HUDEP-2 (cell line): ENCODE measurements around the gene ZNF230.
A peak's percentile ranks its signal among the peaks of the same experiment; 100 is the strongest.

Experiments used
- DNase-seq, 76 experiments: peaks; one replicate each; lab custom pipeline; 2025; ENCODE audit not compliant: unreplicated experiment in 76 of 76; lab: John Stamatoyannopoulos, UW

ZNF230 gene

DNA sequence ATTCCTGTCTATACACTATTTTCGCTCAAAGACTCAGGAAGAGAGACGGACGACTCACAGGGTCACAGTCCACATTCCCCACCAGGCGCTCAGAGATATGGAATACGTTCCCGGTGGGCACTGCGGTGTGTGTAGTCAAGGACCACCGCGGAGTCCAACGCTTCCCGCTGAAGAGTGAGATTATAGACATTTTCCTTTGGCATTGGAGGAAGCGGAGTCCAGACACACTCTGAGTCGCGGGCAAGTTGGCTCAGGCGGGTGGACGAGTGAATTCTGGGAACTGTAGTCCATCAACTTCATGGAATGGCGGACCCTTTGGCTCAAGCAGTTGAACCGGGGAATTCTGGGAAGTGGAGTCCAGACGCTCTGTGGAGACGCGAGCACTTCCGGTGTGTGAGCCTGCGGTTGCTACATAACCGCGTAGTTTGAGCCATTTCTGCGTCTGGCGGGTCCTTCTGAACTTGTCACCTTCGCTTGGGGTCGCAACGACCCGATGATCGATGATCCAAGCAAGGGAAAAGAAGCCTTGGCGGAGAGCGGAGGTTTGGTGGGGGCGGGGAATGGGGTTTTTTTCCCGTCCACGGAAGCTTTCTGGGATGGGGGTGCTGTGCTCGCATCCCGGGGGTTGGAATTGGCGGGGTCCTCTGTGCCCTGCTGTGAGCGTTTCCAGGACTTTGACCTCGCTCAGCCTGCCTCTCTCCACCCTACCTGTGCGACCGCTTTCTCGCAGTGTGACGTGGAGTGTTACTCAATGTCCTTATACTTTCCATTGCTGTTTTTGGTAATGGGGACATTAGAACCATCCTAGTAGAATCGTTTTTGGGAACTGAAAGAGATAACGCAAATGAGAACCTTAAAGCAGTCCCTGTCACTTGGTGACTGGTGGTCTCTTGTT, at the start of gene ZNF230:
ZNF230 (plus strand) TSS at position 392 of the 895 bp plus-strand sequence. CDS start 4,122 bp downstream, outside the sequence.
- peak in 75 of 76 experiments; percentile 32 to 97 (median 90) for DNase-seq

DNA sequence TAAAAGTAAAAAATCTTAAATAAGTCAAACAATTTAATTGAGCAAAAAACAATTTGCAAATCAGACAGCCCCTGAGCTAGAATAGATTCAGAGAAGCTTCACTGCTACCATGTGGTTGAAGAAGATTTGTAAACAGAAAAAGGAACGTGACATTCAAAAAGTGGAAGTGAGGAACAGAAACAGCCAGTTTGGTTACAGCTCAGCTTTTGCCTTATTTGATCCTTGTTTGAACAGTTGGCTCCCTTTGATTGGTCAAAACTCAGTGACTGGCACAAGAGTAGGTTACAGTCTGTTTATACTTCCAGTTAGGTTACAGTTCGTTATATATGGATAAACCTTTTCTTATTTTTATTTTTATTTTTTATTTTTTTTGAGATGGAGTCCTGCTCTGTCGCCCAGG, 45.9 kb upstream of the ZNF230 start:
- no peak for DNase-seq

DNA sequence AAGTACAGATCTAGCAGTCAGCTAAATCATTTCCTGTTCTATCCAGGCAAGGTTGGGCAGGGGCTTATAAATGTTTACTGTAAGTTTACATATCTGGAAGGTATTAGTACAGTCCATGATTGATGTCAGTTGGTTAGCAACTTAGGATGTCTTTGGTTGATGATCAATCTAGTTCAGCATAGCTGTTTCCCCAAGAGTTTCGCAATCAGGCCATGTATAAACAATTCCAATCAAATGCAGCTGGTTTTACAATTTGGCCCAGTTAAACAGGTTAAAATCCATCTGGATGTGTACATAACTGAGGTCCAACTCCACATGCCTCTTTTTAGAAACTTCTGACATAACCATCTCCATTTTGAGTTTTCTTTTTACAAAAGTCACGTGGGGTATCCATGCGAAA, 44.9 kb upstream of the ZNF230 start:
- DNase-seq, result no peak

DNA sequence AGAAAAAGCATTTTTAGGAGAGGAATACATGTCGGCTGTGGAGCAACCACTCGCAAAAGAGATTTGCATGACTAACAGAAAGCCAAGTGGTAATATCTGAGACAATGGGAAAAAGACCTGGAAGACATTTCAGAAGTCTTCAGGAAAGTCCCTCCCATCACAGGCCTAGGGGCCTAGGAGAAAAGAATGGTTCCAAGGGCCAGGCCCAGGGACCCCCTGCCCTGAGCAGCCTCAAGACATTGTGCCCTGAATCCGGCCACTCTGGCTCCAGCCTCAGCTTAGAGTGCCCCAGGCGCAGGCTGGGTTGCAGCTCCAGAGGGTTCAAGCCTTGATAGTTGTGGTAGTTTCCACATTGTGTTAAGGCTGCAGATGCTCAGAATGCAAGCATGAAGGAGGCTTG, 42.3 kb upstream of the ZNF230 start:
- DNase-seq, result no peak

DNA sequence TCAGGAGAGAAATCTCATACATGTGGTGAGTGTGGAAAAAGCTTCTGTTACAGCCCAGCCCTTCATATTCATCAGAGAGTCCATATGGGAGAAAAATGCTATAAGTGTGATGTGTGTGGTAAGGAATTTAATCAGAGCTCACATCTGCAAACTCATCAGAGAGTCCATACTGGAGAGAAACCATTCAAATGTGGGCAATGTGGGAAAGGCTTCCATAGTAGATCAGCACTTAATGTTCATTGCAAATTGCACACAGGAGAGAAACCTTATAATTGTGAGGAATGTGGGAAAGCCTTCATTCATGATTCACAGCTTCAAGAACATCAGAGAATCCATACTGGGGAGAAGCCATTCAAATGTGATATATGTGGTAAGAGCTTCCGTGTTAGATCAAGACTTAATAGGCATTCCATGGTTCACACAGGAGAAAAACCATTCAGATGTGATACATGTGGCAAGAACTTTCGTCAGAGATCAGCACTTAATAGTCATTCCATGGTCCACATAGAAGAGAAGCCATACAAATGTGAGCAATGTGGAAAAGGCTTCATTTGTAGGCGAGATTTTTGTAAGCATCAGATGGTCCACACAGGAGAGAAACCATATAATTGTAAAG, 36.6 kb upstream of the ZNF230 start:
- no peak for DNase-seq

GRCh38 chr19:43976732-43977131, 26.0 kb upstream of the ZNF230 start:
- no peak for DNase-seq

GRCh38 chr19:43983544-43983911, 19.2 kb upstream of the ZNF230 start:
- DNase-seq, result no peak

- peak in 75 of 76 experiments; percentile 48 to 94 (median 83) for DNase-seq
Measured at GRCh38 chr19:43983912-43984686, 18.7 kb upstream of the ZNF230 start, which contains the start of gene ZNF155. Gene ZNF155, plus strand, starts transcription at chr19:43984188. Its CDS starts 4,356 bp downstream, at chr19:43988544.

DNA sequence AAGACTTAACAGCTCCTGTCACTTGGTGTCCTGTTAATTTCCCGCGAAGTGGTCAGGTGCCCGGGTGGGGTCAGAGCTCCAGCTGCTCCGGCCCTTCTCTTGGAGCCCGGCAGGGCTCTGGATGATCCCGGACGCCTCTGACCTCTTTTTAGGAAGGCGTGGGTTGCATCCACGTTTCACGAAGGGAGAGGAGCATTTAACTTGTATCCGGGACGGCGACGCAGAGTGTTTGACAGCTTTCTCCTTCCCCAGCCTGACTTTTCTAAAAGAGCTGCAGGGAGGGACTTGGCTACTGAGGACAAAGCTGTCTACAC, 18.1 kb upstream of the ZNF230 start:
- DNase-seq, result peak in 12 of 76 experiments; percentile 8 to 61 (median 29)

- no peak for DNase-seq
Measured at GRCh38 chr19:43997631-43998290, 5.0 kb upstream of the ZNF230 start.

DNA sequence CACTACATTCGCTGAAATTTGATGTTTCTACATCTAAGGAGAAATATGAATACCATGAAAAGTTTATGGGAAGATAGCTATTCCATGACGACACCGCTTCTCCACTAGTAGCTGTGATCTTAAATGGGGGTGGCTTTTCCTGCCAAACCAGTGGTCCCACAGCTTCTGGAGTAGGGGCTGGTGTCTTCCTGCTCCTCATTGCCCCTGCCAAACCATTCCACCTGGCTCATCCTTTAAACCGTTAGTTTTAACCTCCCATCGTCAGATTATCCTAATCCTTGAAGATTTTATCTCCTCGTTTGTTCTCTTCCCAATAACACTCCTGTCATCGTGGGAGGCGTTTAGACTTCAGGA, 568 bp upstream of the ZNF230 start:
- no peak for DNase-seq

- peak in 9 of 76 experiments; percentile 2 to 41 (median 13) for DNase-seq
Measured at GRCh38 chr19:44003461-44004009, 778 bp downstream of the ZNF230 start.

GRCh38 chr19:44005973-44006372, 3.2 kb downstream of the ZNF230 start:
- no peak for DNase-seq

- no peak for DNase-seq
Measured at GRCh38 chr19:44007473-44007872, 4.7 kb downstream of the ZNF230 start.

DNA sequence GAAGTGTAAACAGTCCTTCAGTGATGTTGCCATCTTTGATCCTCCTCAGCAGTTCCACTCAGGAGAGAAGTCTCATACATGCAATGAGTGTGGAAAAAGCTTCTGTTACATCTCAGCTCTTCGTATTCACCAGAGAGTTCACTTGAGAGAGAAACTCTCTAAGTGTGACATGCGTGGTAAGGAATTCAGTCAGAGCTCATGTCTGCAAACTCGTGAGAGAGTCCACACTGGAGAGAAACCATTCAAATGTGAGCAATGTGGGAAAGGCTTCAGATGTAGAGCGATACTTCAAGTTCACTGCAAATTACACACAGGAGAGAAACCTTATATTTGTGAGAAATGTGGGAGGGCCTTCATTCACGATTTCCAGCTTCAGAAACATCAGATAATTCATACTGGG, 7.7 kb downstream of the ZNF230 start:
- DNase-seq, result no peak

- DNase-seq, result no peak
Measured at GRCh38 chr19:44019498-44019897, 16.7 kb downstream of the ZNF230 start.

- DNase-seq, result no peak
Measured at GRCh38 chr19:44021221-44021620, 18.5 kb downstream of the ZNF230 start.

DNA sequence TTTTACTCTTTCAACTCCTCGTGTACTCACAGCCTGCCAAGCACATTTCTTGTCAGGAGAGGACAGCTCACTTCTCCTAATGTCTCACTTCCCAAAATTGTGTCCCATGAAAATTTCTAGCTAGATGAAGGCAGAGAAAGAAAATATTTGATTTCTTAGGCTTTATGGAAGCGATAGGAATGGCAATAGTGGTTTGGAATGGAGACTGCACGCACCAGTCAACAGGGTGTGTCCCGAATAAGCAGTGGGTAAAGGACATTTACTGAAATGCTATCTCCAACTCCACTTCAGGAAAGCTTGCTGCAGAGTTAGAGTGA, 22.1 kb downstream of the ZNF230 start:
- no peak for DNase-seq

DNA sequence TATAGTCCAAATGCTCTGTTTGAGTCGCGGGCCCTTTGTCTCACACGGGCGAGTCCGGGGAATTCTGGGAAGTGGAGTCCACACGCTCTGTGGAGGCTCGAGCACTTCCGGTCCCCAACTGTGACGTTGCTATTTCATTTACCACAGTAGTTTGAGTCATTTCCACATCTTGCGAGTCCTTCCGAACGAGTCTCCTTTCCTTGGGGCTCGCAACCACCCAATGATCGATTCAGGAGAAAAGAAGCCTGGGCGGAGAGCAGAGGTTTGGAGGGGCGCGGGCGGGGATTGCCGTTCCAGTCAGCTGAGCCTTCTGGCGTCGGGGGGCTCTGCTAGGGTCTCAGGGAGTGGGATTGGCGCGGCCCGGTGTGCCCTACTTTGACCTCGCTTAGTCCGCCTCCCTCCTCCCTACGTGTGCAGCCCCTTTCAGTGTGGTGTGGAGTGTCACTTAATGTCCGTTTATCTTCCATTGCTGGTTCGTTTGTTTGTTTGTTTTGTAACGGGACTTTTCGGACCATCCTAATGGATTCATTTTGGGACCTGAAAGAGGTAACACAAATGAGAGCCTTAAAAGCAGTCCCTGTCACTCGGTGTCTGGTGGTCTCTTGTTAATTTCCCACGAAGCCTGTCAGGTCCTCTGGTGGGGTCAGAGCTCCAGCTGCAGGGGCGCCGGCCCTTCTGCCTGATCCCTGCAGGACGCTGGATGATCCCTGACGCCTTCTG, 22.6 kb downstream of the ZNF230 start, which contains the start of gene ZNF222:
ZNF222 (plus strand) TSS at position 163 of the 720 bp plus-strand sequence; CDS start at position 221, 58 bp downstream.
- DNase-seq, result peak in 73 of 76 experiments; percentile 9 to 86 (median 68)

- DNase-seq, result peak in 1 of 76 experiments; percentile 15
Measured at GRCh38 chr19:44026622-44027021, 23.9 kb downstream of the ZNF230 start.
